Measurements from ENCODE around the gene ZSCAN9. TPM values are rescaled to one million over a fixed set of nuclear protein-coding genes. Genes with fewer than 3 reads are reported as not detected.
A peak's percentile ranks its signal among the peaks of the same experiment; 100 is the strongest.

The ZSCAN9 gene
- total and polyA plus RNA-seq, 9 of the 15 experiments (the other 6 are each of a cell fraction or from before 2014, with no cell fraction given): 18.8 to 48.9 (median 28.7) TPM

- TF ChIP-seq, protein P1, sequence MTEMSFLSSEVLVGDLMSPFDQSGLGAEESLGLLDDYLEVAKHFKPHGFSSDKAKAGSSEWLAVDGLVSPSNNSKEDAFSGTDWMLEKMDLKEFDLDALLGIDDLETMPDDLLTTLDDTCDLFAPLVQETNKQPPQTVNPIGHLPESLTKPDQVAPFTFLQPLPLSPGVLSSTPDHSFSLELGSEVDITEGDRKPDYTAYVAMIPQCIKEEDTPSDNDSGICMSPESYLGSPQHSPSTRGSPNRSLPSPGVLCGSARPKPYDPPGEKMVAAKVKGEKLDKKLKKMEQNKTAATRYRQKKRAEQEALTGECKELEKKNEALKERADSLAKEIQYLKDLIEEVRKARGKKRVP (CRISPR knock-in tag; IDR thresholded peaks at IDR 0.05): 0 out of 2 replicates have a peak, but pooled peaks have one; percentile 28
- no peak for TF ChIP-seq RFX7 (CRISPR knock-in tag; IDR thresholded peaks at IDR 0.05)
- TF ChIP-seq KDM5B (IDR thresholded peaks at IDR 0.05; ENCODE audit: insufficient replicate concordance, low read depth, low read length): peak; percentile 93
- no peak for TF ChIP-seq RBM39 (optimal IDR thresholded peaks at IDR 0.05; ENCODE audit: low read depth, low read length)
- TF ChIP-seq CBX1 (IDR thresholded peaks at IDR 0.05; ENCODE audit: low read depth): peak; percentile 87
- peak; percentile 93; the same call in 1 of the 2 replicates for TF ChIP-seq KAT7 (CRISPR knock-in tag; IDR thresholded peaks at IDR 0.05; ENCODE audit: borderline replicate concordance)
- no peak for TF ChIP-seq PYGO2 (tag; IDR thresholded peaks at IDR 0.05)
- peak; percentile 71 for TF ChIP-seq HMGN3 (IDR thresholded peaks at IDR 0.05; ENCODE audit: borderline replicate concordance, extremely low read depth, insufficient read length, low read depth, low read length)
- no peak; the same call in 1 of the 2 replicates for TF ChIP-seq MEF2D (tag; conservative IDR thresholded peaks at IDR 0.05; ENCODE audit: low read depth)
- TF ChIP-seq KDM1A (IDR thresholded peaks at IDR 0.05): peak in 1 of 2 experiments; percentile 40; a peak in 1 of 4 replicates
- peak; percentile 78; the same call in 1 of the 2 replicates for TF ChIP-seq HDAC2 (IDR thresholded peaks at IDR 0.05)
- no peak for TF ChIP-seq E4F1 (CRISPR knock-in tag; IDR thresholded peaks at IDR 0.05; ENCODE audit: borderline replicate concordance)
- no peak for TF ChIP-seq TCF7L2 (IDR thresholded peaks at IDR 0.05; ENCODE audit: low read depth, low read length)
- no peak for TF ChIP-seq ZNF507 (tag; conservative IDR thresholded peaks at IDR 0.05)
- TF ChIP-seq ZNF23 (CRISPR knock-in tag; IDR thresholded peaks at IDR 0.05): no peak
- TF ChIP-seq MTA2 (IDR thresholded peaks at IDR 0.05; ENCODE audit: low read depth): peak; percentile 18
- TF ChIP-seq, protein P2, sequence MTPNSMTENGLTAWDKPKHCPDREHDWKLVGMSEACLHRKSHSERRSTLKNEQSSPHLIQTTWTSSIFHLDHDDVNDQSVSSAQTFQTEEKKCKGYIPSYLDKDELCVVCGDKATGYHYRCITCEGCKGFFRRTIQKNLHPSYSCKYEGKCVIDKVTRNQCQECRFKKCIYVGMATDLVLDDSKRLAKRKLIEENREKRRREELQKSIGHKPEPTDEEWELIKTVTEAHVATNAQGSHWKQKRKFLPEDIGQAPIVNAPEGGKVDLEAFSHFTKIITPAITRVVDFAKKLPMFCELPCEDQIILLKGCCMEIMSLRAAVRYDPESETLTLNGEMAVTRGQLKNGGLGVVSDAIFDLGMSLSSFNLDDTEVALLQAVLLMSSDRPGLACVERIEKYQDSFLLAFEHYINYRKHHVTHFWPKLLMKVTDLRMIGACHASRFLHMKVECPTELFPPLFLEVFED (CRISPR knock-in tag; conservative IDR thresholded peaks at IDR 0.05): peak; percentile 86; the same call in 1 of the 2 replicates
- TF ChIP-seq SOX6 (IDR thresholded peaks at IDR 0.05): peak; percentile 80
- no peak for TF ChIP-seq CHD1 (IDR thresholded peaks at IDR 0.05; ENCODE audit: low read length)
- peak in 1 of 2 experiments; percentile 65; a peak in 1 of 4 replicates for TF ChIP-seq ZNF639 (CRISPR knock-in tag; conservative IDR thresholded peaks at IDR 0.05 in 1 of 2, IDR thresholded peaks at IDR 0.05 in 1 of 2)
Observed at GRCh38 chr6:28266962-28267694, 42.1 kb downstream of the ZSCAN9 start, which contains the start of gene ZSCAN26 (continued).

Measured in K562 (cell line).